Epithelial cell of prostate (primary cell): ENCODE results near the gene NEK4.

Experiments used
- DNase-seq: peaks from one replicate; pipeline ENCODE4 v3.0.0-alpha.2; 2011; ENCODE audit warnings: low read depth, low spot score
- H3K27ac ChIP-seq: fragments of 450-650 bp; 2 replicates; pipeline ENCODE4 v1.5.1; 2017; ENCODE audit warnings: mild to moderate bottlenecking

NEK4 gene

DNA sequence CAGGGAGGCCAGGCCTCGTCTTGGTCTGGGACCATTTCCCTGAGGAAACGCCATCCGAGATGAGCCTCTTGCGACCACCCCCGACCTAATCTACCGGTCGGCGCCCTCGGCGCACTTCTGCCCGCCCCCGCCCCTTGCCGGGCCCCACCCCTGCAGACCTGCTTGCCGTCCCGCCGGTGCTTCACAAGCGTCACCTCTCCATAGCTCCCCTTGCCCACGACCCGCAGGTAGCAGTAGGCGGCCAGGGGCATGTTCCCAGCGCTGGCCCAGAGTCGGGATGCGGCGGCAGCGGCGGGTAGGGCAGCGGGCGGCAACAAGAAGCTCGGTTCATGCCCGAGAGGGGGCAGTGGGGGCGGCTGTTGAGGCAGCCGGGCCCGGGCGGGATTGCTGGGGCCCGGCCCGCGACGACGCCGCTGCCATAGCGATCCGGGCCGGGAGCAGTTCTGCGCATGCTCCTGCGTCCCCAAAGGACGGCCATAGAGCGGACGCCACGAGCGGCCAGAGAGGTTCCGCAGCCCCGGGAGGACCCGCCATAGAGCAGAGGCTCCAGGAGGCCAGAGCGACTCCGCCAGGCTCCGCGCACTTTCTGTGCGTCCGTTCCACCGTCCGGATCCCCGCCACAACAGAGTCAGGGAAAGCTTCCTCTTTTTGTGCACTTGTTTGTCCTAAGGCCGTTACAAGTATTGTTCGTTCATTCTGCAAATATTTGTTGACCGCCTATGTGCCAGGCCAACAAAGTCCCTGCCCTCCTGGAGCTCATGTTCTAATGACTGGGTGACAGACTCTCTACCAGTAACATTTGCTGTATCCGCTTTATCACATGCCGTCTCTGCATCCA, at the start of gene NEK4:
NEK4 (minus strand) TSS at position 445 of the 838 bp plus-strand sequence; CDS start at position 251, 194 bp downstream.
- peak within 1 kb of the TSS; percentile 19 for H3K27ac ChIP-seq
- no peak for DNase-seq

DNA sequence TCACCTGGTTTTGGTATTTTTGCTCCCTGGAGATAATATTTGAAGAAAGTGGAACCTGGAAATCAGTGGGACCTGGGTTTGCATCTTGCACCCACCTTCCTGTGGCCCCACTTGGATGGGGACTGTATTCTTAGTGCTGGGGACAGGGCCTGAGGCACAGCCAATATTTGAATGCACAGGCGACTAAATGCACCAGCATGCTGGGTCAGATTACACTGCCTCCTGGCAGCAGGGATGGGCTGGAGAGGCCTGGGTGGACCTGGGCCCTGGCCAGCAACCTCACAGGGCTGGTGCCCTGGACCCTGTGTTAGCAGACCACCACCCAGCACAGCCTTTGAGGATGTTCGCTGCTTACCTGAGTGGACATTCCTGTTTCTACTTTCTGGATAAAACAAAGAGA, 49.2 kb upstream of the NEK4 start:
- no peak for DNase-seq

DNA sequence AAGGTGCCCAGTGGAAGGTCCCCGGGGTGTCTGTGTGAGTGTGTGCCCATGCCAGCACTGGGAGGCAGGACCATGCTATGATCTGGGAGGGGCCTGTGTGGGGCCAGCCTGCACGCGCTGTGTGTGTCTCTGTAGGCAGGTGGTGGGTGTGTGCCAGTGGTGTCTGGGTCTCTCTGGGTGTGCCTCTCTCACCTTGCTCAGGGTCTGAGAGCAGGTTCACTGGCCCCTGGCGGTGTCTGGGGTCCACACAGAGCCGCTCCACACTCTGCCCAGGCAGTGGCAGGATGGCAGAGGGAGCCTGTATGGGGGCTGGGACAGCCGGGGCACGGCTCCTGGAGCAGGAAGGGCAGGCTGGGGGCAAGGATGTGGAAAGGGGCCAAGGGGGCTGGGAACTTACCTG, 47.1 kb upstream of the NEK4 start:
- no peak for DNase-seq
- H3K27ac ChIP-seq = no peak overlapping the region

More for the DNA sequence above, 49.2 kb upstream of the NEK4 start:
- H3K27ac ChIP-seq = no peak overlapping the region

DNA sequence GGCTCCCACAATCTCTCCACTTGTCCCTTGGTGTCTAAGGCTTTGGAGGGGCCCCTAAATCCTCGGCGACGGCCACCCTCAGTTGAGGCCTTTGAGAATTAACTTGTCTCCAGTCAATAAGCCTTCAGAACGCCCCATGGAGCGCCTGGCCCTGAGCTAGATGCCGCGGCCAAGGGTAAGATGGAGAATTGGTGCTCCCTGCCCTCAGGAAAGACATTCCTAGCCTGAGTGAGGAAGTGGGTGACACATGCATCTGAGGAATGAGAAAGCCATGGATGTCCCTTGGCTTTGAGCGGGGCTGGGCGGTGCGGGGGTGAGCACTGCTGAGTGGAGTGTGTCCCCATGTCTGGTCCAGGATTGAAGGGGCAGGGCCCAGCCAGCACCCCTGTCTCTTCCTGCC, 46.5 kb upstream of the NEK4 start:
- DNase-seq = no peak
- H3K27ac ChIP-seq = no peak overlapping the region

DNA sequence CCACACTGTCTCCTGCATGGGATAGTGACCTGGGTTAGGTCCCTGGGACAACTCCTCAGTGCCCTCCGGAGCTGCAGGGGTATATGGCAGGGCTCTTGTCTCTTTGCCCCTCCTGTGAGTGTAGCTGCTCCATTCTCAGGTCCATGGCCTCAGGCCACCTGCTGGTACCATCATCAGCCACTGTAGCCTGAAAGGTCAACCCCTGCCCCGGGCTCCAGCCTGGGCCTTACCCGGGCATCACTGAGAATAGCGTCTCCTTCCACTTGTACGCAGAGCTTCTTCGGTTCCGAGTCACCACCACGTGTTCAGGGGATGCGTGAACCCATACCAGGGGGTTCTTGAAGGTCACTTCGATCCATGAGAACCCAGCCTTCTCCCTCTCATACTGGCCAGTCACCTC, 45.9 kb upstream of the NEK4 start:
- no peak overlapping the region for H3K27ac ChIP-seq
- DNase-seq = no peak

DNA sequence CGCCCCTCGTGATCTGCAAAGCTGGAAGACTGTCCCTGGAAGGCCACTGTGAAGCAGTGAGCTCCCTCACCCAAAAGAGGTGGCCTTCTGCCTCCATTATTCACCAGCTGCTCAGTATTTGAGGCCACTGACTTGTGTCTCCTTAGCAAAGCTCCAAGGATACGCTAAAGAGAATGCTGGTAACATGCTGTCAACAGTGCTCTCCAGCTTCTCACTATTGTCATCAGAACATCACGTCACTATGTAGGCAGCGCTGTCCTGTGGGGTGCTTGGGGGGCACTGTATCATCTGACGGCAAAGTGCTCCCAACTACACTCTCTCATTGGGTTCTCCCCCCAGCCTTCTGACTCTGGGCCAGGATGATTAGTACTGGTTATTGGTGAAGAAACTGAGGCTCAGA, 45.5 kb upstream of the NEK4 start:
- no peak for DNase-seq
- no peak overlapping the region for H3K27ac ChIP-seq

DNA sequence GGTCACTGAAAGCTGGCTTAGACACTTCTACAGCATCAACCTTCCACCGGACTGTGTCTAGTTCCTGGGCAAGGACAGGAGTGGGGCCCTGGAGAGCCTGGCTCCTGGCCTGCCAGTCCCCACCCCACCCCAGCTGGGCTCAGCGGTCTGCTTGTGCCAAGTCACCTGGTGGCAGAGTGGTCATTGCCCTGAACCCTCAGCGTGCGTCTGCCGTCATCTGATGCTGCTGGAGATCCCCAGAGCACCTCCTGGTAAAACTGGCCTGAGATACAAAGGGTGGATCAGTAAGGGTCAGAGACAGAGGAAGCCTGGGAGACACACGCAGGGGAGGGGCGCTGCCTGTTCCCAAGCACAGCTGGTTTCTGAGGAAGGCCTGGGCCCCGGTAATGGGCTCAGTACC, 43.1 kb upstream of the NEK4 start:
- no peak for DNase-seq
- H3K27ac ChIP-seq = no peak overlapping the region

DNA sequence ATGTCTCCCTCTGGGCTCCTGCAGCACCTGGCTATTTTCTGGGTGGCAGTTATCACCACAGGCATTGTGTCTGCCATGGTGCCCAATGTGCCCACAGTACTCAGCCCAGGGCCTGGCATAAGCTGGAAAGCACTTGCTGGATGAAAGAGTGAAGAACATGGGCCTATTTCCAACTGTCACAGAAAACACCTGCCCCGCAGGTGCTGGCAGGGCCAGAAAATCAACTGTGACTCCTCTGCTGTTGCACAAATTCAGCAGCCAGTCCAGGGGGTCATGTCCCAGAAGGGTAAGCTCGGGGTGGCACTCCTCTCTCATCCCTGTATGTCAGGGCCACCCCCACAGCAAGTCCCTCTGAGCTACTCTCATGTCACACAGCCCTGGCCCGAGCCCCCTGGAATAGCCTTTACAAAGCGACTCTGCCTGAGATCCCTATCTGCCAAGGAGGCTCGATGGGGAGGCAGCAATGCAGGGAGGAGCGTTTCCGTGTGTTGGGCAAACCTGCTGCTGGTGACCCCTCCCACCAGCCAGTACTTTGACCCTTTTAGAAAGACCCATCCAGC, 40.8 kb upstream of the NEK4 start:
- H3K27ac ChIP-seq = no peak overlapping the region
- no peak for DNase-seq

DNA sequence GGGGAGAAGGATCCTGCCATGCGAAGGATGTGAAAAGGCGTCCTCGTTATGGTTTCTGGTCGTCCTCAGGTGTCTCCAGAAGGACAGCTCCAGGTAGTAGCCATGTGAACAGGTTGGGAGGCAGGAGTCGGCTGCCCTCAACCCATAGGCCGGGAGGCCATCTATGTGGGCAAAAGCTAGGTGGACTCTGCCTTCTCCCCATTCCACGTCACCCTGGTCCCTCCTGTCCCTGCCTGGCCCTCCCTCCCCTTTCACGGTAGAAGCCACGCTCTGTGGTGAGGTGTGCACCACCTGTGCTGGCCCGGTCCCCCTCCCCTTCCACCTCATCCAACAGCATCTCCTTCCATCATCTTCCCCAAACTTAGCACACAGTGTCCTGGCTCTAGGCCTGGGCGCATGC, 40.2 kb upstream of the NEK4 start:
- H3K27ac ChIP-seq = no peak overlapping the region
- DNase-seq = no peak

DNA sequence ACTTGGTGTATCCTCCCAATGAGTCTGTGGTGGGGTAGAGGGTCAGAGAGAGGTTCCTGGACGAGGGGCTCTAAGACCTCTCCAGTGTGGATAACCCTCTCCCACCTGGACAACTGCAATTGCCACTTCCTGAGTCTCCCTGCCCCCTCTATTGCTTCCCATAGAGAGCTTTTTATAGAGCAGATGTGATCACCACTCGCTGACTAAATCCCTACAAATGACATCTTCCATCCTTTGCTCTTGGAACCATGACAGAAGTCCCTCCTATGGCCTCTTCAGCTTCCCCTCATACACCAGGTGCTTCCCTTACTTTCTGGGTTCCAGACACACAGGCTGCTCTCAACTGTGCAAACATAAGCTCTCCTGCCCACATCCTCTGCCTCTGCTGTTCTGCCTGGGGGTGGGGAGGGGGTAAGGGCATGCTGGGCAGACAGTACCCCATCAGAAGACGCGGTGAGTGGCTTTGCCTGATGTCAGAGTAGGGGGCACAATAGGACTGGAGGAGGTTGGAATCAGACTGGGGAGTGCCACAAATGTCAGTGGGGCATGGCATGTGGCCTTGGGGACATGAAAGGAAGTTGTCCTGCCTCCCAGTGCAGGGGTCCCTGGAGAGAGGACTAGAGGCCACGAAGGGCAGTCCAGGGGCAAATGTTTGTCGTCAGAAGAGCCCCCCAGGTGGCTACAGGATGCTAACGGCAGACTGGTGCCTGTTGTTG, 39.1 kb upstream of the NEK4 start:
- no peak overlapping the region for H3K27ac ChIP-seq
- no peak for DNase-seq

DNA sequence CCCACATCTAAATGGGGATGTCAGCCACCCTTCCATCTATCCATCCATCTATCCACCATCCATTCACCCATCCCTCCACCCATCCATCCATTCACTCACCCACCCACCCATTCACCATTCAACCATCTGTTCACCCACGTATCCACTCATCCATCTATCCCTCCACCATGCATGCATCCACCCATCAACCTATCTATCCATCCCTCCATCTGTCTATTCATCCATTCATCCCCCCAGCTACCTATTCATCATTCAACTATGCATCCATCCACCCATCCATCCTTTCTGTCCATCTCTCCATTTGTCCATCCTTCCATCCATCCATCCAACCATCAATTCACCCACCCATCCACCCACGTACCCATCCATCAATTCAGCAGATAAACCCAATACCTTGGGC, 38.4 kb upstream of the NEK4 start:
- no peak for DNase-seq
- no peak overlapping the region for H3K27ac ChIP-seq

DNA sequence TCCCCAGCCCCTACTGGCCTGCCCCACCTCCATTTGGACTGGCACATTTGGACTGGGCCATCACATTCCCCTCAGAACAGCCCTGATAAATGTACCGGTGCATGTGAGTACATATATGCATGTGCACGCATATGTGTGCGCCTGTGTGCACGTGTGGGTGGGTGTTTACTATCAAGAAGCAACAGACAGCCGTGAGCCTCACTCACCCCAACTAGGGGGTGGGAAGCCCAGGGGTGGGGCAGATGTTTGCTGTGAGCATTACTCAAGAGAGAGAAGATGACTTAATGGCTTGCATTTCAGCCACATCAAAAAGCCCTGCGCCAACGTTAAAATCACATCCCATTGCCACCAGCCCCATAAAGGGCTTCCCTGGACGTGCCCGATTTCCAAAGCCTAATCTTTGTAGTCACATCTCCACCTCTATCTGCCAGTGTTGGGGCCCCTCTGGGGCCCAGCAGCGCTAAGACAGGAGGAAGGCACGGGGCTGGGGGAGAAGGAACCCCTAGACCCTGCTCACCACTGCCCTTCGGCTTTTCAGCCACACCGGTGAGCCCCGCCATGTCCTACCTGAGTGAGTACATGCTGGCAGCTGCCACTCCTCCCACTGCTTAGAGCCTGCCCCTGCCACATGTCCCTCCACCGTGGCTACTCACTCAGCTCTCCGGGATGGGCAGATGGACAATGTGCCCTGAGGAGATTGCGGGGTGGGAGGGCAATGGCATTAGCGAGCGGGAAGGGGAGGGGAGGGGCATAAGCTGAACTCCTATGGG, 34.7 kb upstream of the NEK4 start:
- no peak for DNase-seq
- no peak overlapping the region for H3K27ac ChIP-seq

DNA sequence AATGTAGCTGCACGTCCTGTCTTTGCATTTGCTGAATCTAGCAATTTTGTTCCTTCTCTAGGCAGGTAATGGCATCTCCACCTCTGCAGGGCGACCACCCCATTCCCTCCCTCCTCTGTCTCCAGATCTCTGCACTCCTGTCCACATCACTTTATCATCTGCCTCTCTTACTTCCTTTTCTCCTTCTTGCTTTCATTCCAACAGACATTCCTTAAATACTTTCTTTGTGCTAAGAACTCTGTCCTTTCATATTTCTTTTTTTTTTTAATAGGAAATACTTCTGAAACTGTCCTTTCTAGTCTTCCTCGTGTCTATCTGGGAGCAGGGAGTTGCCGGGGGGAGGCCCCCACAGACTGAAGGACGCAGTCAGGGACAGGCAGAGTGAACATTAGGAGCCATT, 31.1 kb upstream of the NEK4 start:
- no peak for DNase-seq

DNA sequence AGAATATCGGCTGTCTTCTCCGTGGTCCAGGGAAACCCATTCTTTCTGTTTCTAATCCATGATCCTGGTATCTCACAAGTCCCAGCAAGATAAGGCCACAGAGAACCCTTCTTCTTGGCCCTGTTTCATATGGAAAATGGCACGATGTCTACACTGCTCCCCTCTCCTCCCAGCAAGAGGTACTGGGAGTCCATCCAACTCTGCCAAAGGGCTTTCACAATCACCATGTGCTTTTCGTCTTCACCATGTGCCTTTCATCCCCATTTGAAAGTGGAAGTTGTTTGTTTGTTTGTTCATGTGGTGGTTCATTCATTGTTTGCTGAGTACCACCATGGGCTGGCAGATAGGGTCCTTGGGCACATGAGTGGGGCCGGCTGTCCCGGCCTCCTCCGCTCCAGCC, 29.3 kb upstream of the NEK4 start:
- DNase-seq = no peak
- H3K27ac ChIP-seq = no peak overlapping the region

More for the DNA sequence above, 31.1 kb upstream of the NEK4 start:
- H3K27ac ChIP-seq = no peak overlapping the region

DNA sequence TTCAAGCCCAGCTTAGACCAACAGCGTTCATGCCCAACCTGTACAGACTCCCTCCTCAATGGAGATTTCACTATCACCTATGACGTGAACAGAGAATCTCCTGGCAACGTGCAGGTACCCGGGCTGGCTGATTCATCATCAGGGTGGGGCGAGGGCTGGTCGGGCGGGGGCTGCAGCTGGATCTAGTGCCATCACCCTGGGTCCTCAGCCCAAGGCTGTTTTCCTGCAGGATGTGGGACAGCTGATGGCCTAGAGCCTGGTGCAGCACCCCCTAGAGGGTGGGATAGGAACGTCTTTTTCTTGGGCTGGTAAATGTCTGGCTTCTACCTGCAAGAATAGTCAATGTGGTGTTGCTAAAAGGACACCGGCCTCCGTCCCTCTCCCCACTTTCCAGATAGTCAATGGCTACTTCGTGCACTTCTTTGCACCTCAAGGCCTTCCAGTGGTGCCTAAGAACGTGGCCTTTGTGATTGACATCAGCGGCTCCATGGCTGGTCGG, 28.3 kb upstream of the NEK4 start:
- H3K27ac ChIP-seq = no peak overlapping the region
- peak; percentile 26 for DNase-seq

DNA sequence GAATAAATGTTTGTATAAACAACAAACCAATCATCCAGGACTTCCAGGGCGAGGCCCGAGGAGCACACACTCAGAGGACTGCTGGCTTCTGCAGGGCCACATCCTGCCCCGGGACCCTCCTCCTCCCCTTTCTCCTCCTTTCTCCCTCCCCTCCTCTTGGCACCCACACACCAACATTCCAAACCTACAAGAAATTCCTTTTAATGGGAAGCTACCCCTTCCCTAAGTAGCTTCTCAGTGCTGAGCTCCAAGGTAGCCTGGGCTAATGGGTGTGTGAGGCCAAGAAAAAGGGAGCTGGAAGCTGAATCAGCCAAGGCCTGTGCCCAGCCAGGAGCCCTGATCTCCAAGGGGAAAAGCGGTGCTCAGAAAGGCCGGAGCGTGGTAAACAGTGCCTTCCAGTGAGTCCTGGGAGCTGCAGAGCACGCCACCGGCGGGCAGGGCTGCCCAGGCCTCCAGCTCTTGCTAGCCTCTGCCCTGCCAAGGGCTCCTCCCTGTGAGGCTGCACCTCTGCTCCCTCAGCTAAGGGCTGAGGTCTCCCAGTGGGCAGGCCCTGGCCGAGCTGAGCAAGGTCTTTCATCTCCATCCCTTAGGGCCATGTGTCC, 27.7 kb upstream of the NEK4 start:
- no peak for DNase-seq
- no peak overlapping the region for H3K27ac ChIP-seq

DNA sequence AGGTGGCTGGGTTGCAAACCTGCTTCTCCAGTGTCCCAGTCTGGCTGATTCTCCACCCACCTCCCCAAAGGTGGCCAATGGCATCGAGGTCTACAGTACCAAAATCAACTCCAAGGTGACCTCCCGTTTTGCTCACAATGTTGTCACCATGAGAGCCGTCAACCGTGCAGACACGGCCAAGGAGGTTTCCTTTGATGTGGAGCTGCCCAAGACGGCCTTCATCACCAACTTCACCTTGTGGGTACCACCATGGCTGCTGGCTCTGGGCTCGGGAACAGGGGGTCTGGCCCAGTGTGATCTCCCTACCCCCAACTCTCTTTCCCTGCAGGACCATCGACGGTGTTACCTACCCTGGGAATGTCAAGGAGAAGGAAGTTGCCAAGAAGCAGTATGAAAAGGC, 25.7 kb upstream of the NEK4 start:
- no peak overlapping the region for H3K27ac ChIP-seq

DNA sequence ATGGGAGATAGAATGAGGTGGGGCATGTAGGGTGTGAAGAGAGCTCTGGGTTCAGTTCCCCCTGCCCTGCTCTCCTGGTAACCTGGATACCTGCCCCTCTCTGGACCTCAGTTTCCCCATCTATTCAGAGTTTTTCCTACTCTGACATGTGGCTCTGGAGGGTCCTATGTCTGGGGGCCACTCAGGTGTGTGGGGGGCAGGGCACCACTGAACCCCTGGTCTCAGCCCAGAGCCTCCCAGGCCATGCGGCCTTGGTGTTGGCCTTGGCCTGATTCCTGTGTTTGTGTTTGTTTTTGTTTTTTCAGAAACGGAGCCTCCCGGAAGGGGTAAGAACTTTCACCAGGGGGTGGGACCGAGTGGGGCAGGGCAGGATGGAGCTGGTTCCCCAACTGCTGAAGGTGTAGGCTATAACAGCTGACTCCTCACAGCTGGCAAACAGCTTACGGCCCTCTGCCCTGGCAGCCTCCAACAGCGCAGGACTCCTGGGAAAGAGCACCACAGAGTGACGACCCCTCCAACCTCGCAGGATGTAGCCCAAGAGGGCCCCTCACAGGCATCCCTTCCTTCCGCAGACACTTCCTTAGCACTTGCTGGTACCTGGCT, 24.7 kb upstream of the NEK4 start:
- no peak for DNase-seq
- no peak overlapping the region for H3K27ac ChIP-seq

More for the DNA sequence above, 25.7 kb upstream of the NEK4 start:
- no peak for DNase-seq

DNA sequence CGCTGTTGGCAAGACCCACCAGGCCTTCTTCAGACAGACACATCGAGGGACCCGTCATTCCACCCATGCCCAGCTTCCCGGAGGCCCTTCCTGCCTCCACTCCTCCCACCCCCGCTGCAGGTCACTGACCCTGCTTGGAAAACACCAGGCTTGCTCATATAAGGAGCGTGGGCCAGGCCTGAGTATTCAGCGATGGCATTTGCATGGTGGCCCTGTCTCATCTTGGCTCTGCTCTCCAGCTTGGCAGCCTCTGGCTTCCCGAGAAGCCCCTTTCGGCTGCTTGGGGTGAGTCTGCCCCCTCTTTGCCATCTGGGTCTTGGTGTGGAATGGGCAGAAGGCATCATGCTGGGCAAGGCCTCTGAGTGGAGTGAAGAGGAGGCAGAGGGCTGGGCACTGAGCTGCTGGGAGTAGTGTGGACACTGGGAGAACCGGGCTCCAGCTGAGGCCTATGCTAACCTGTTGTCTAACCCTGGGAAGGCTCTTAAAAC, 23.9 kb upstream of the NEK4 start, which contains the start of gene ITIH3:
ITIH3 (plus strand) TSS at position 185 of the 488 bp plus-strand sequence; CDS start at position 193, 8 bp downstream.
- no peak within 1 kb of the TSS for H3K27ac ChIP-seq
- DNase-seq = no peak
